HG03108 (cell line): ENCODE measurements around the gene DTYMK.

Experiments used
- ATAC-seq: cut with Tn5 transposase; IDR thresholded peaks from one replicate; pipeline ENCODE4 v1.9.1; 2021; ENCODE audit warnings: moderate library complexity; ENCODE audit not compliant: unreplicated experiment

DTYMK gene

DNA sequence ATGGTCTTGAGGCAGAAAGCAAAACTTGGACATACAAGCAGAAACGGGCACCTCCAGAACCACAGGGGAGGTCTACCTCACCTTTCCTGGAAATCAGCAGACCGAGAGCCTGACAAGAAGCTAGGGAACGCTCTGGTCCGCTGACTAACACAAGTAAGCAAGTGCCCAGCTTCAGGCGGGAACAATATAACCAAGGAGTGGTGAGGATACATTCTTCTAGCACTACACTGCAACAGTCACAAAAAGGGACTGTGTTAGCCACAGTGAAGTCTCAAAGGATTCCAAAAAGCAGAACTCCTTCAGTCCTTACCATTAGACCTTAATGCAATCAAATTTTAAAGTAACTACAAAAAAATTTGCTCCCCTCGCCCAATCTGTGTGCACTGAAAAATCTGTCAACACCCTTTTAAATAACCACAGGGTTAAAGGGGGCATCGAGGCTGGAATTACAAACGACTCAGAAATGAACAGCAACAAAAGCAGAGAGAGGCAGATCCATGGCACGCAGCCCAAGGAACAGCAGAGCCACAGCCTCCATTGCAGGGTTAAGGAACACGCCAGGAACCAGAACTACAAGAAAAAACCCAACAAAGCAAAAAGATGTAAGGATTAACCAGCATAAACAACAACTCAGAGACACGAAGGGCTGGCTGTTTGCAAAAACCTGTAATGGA is 56.7 kb downstream of the DTYMK start:
- ATAC-seq: no peak

DNA sequence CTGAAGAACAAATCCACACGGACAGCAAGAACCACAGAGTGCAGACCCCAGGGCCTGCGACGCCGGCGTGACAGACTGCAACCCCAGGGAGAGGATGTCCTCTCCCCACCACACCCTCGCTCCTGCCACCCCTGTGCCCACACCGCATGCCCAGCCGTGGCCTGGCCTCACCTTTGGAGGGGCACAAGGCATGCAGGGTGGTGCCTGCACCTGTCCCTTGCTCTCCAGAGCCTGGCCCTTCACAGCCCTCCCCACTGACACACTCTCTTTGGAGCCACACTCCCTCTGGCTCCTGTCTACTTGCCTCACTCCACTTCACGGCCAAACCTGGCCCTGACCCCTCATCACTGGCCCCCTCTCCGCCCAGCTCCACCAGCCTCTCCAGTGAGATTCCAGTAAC is 58.9 kb downstream of the DTYMK start:
- ATAC-seq: no peak
